OCI-LY1 (cell line): Measurements from ENCODE around the gene MAP3K8.

ENCODE experiments used
- H2AFZ ChIP-seq: fragments of 200-600 bp; sonication (generic), shearing (Covaris generic); 2 replicates; pipeline ENCODE4 v1.6.0; 2014; ENCODE audit warnings: antibody characterized with exemption, mild to moderate bottlenecking, low read length
- H3F3A ChIP-seq: fragments of 200-600 bp; sonication (generic), shearing (Covaris generic); 2 replicates; pipeline ENCODE4 v1.6.0; 2014; ENCODE audit warnings: mild to moderate bottlenecking, antibody characterized with exemption, low read length, moderate library complexity; ENCODE audit not compliant: insufficient read depth
- H3K27ac ChIP-seq: fragments of 200-600 bp; sonication (generic); 2 replicates; pipeline ENCODE4 v1.5.1; 2014; ENCODE audit warnings: low read length, mixed run types, mild to moderate bottlenecking, low read depth; ENCODE audit not compliant: poor library complexity, severe bottlenecking
- H3K27me3 ChIP-seq: fragments of 200-600 bp; sonication (generic); 2 replicates; pipeline ENCODE4 v1.6.0; 2014; ENCODE audit warnings: antibody characterized with exemption, mild to moderate bottlenecking, low read length, moderate library complexity; ENCODE audit not compliant: insufficient read depth
- H3K36me3 ChIP-seq: fragments of 200-600 bp; sonication (generic); 2 replicates; pipeline ENCODE4 v1.6.1; 2014; ENCODE audit warnings: mild to moderate bottlenecking, antibody characterized with exemption, low read length, moderate library complexity, mixed read lengths; ENCODE audit not compliant: insufficient read depth
- H3K4me1 ChIP-seq: fragments of 200-600 bp; sonication (generic); 2 replicates; pipeline ENCODE4 v1.5.1; 2014; ENCODE audit warnings: mild to moderate bottlenecking, low read length, moderate library complexity; ENCODE audit not compliant: insufficient read depth, severe bottlenecking
- H3K4me2 ChIP-seq: fragments of 200-600 bp; sonication (generic), shearing (Covaris generic); 2 replicates; pipeline ENCODE4 v1.6.1; 2014; ENCODE audit warnings: low read length
- H3K4me3 ChIP-seq: fragments of 200-600 bp; sonication (generic); 2 replicates; pipeline ENCODE4 v1.5.1; 2014; ENCODE audit warnings: low read length, low read depth, mild to moderate bottlenecking, mixed read lengths; ENCODE audit not compliant: poor library complexity, severe bottlenecking
- H3K79me2 ChIP-seq: fragments of 200-600 bp; shearing (Covaris generic); 2 replicates; pipeline ENCODE4 v1.6.1; 2016; ENCODE audit warnings: mixed run types, low read length, mixed read lengths; ENCODE audit not compliant: insufficient read depth
- H3K9ac ChIP-seq: fragments of 200-600 bp; sonication (generic), shearing (Covaris generic); 2 replicates; pipeline ENCODE4 v1.6.1; 2014; ENCODE audit warnings: mild to moderate bottlenecking, low read length, mixed read lengths
- H3K9me2 ChIP-seq: fragments of 200-600 bp; sonication (generic), shearing (Covaris generic); 2 replicates; pipeline ENCODE4 v1.6.1; 2014; ENCODE audit warnings: low read depth, mild to moderate bottlenecking, low read length, mixed read lengths
- H3K9me3 ChIP-seq: fragments of 200-600 bp; shearing (Covaris generic); 2 replicates; pipeline ENCODE4 v1.6.1; 2014; ENCODE audit warnings: low read length, mixed read lengths
- H4K20me1 ChIP-seq: fragments of 200-600 bp; sonication (generic), shearing (Covaris generic); 2 replicates; pipeline ENCODE4 v1.6.0; 2016; ENCODE audit warnings: mild to moderate bottlenecking, low read length; ENCODE audit not compliant: insufficient read depth
- CTCF ChIP-seq: fragments of 200-600 bp; sonication (generic), shearing (Covaris generic); IDR thresholded peaks from 2 replicates; pipeline ENCODE4 v1.5.1; 2017; ENCODE audit warnings: mild to moderate bottlenecking, antibody characterized with exemption, low read length, moderate library complexity, mixed read lengths
- EZH2 ChIP-seq: fragments of 200-600 bp; sonication (generic), shearing (Covaris generic); IDR thresholded peaks from 2 replicates; pipeline ENCODE4 v1.8.0; 2017; ENCODE audit warnings: borderline replicate concordance, mixed run types, mild to moderate bottlenecking, antibody characterized with exemption, low read length, moderate library complexity, mixed read lengths

MAP3K8 gene

GRCh38 chr10:30443049-30443448, 9.1 kb downstream of the MAP3K8 start:
- Histone ChIP-seq H3K79me2 (peaks cover 23% of the 10 kb centered on the region; the same call in 1 of the 2 replicates), H3K4me2 (no peak overlapping the region), H3K9me3 (no peaks in the 10 kb centered on the region), H3K9ac (no peak overlapping the region), H3K27me3 (no peaks in the 10 kb centered on the region), H4K20me1 (no peaks in the 10 kb centered on the region), H3K4me1 (peaks cover 75% of the 10 kb centered on the region), H3K36me3 (peaks cover 50% of the 10 kb centered on the region), H2AFZ (no peak overlapping the region), H3K4me3 (no peak overlapping the region), H3F3A (no peaks in the 10 kb centered on the region), H3K9me2 (no peaks in the 10 kb centered on the region), H3K27ac (no peak overlapping the region)
- TF ChIP-seq EZH2, result no peak
- TF ChIP-seq CTCF, result no peak

GRCh38 chr10:30445711-30446110, 11.7 kb downstream of the MAP3K8 start:
- no peaks in the 10 kb centered on the region for H3K9me2 ChIP-seq
- no peaks in the 10 kb centered on the region for H4K20me1 ChIP-seq
- no peaks in the 10 kb centered on the region for H3K27me3 ChIP-seq
- H3F3A ChIP-seq, result no peaks in the 10 kb centered on the region
- no peak overlapping the region for H3K4me2 ChIP-seq
- no peak overlapping the region for H2AFZ ChIP-seq
- H3K79me2 ChIP-seq, result peaks cover under 1% of the 10 kb centered on the region; the same call in 1 of the 2 replicates
- no peak overlapping the region for H3K4me3 ChIP-seq
- H3K36me3 ChIP-seq, result peaks cover 48% of the 10 kb centered on the region
- peaks cover 50% of the 10 kb centered on the region for H3K4me1 ChIP-seq
- H3K27ac ChIP-seq, result peak overlapping the region; percentile 56
- TF ChIP-seq EZH2 (no peak), CTCF (no peak)
- no peak overlapping the region for H3K9ac ChIP-seq
- H3K9me3 ChIP-seq, result no peaks in the 10 kb centered on the region

- Histone ChIP-seq H3K79me2 (no peaks in the 10 kb centered on the region), H2AFZ (no peak overlapping the region), H3K4me2 (peak overlapping the region; percentile 16; the same call in 1 of the 2 replicates), H3K9ac (no peak overlapping the region), H3K9me2 (no peaks in the 10 kb centered on the region), H3F3A (no peaks in the 10 kb centered on the region), H3K36me3 (peaks cover 45% of the 10 kb centered on the region), H3K4me3 (no peak overlapping the region), H3K27me3 (no peaks in the 10 kb centered on the region), H3K9me3 (no peaks in the 10 kb centered on the region), H4K20me1 (no peaks in the 10 kb centered on the region), H3K27ac (peak overlapping the region; percentile 62), H3K4me1 (peaks cover 42% of the 10 kb centered on the region)
- TF ChIP-seq CTCF, result no peak
- no peak for TF ChIP-seq EZH2
These were observed 13.3 kb downstream of the MAP3K8 start for GRCh38 chr10:30447125-30447799.
